H1 (cell line): Measurements from ENCODE around the gene ANAPC5. TPM values are rescaled to one million over a fixed set of nuclear protein-coding genes. Genes with fewer than 3 reads are reported as not detected.

Experiments used
- ASH2L ChIP-seq: fragments of 200-600, 300-600 bp; sonication (generic); IDR thresholded peaks from one replicate; pipeline ENCODE4 v1.7.1; 2017; ENCODE audit warnings: low read length
- MAFK ChIP-seq: IDR thresholded peaks from 2 replicates; pipeline ENCODE4 v1.6.1; 2012; ENCODE audit warnings: low read depth, mild to moderate bottlenecking, improper control_type of control experiment, low read length
- POLR2A ChIP-seq, 2 experiments: IDR thresholded peaks; 1 replicate in 1 of 2; 2 replicates in 1 of 2; pipeline ENCODE4 v1.6.1; 2011; ENCODE audit warnings: low read depth in 2 of 2, low read length in 2 of 2, mild to moderate bottlenecking in 2 of 2; ENCODE audit errors: control extremely low read depth in 1 of 2
- polyA plus RNA-seq, 7 experiments: library from polyadenylated mRNA; depleted of rRNA in 3 of 7; stranded (reverse) in 5 of 7; unstranded in 2 of 7; fragments of >200 nt in 5 of 7; fragments of 200-250 nt in 2 of 7; gene quantifications; 1 replicate in 5 of 7; 2 replicates in 1 of 7; 4 replicates in 1 of 7; pipeline versions ENCODE4 v1.2.1 to v1.2.3, GENCODE V29; 2011 to 2013; ENCODE audit warnings: missing spikeins in 2 of 7, mixed read lengths in 2 of 7
- total RNA-seq: library from RNA; stranded (reverse); fragmentation: NEBNext Ultra II Directional; extraction: Animal tissue kit (Norgen Biotek cat#: 25700); gene quantifications from 2 replicates; pipeline ENCODE4 v1.2.1, GENCODE V29; 2021

ANAPC5 gene
- total and polyA plus RNA-seq, 2 of the 8 experiments (the other 6 are each of a cell fraction or from before 2014, with no cell fraction given), result 103 to 127 TPM

DNA sequence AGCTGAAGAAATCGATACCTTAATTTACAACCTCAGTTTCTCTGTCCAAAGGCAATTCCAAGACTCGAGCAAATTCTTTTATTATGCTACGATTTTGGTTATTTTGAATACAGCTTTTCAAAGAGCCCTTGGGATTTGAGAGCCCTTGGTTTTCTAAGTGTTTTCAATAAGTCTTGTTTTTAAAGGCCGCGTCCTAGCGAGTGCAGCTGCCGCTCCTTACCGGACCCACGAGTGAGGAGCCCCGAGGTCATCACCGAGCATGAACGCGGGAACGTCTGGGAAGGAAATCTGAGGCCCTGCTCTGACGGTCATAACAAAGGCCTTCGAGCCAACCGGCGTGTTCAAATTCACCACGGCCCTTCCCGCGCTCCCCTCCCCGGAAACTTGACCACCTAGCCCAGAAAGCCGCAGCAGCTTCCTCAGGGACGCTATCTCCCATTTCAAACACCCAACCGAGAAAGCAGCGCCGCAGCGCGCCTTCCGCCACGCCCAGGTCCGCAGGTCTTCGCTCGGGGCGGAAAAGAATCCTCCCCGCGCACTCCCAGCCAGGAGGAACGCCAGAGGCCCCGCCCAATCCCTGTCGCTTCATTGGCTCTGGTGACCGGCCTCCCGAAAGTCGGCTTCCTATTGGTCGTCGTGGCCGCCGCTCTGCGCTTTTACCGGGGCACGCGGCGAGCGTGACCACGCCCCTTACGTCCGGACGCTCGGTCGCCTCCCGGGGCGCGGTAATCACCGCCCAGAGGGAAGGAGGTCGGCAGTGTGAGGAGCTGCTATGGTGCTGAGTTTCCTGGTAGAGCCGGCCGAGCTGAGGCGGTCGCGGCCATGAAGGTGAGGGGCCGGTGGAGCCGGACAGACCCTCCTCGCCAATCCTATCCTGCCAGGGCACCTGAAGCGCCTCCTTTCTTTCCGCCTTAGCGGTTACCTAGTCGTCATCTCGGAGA lies 47.5 kb upstream of the ANAPC5 start, which contains the start of gene RNF34 (continued):
- peak; percentile 62 for TF ChIP-seq ASH2L
- peak; percentile 87 to 92; a peak in 2 of 3 replicates for TF ChIP-seq POLR2A (IDR thresholded peaks at IDR 0.05; ENCODE audit: control extremely low read depth in 1 of 2, low read depth in 2 of 2, low read length in 2 of 2)
- TF ChIP-seq MAFK, result no peak
